IMR-90 (cell line): ENCODE results near the gene ALDH6A1. TPM values are rescaled to one million over a fixed set of nuclear protein-coding genes. Genes with fewer than 3 reads are reported as not detected.

Source experiments
- ATAC-seq: fragments of 200-7000 bp; cut with Tn5 transposase; 2 replicates; pipeline ENCODE4 v1.9.1; 2020; ENCODE audit warnings: low read depth, mild to moderate bottlenecking, moderate library complexity
- BruUV-seq: library from RNA; stranded (reverse); fragments of 400-500 nt; replicated peaks from 2 replicates; lab custom pipeline; 2021; lab: Mats Ljungman, UMichigan
- CTCF ChIA-PET: fragments of 300-600 bp; formaldehyde crosslinking; extraction: SDS; loops from one replicate; lab custom pipeline; 2021; ENCODE audit warnings: antibody characterized with exemption; lab: Yijun Ruan, JAX
- POLR2A ChIA-PET: fragments of 300-600 bp; sonication (Branson Sonifier 250); formaldehyde crosslinking; loops from one replicate; lab custom pipeline; 2022; ENCODE audit warnings: antibody characterized with exemption; ENCODE audit not compliant: unreplicated experiment; lab: Charles Lee
- DNase-seq: peaks from one replicate; pipeline ENCODE4 v3.0.0; 2013
- H2AFZ ChIP-seq: replicated peaks from 2 replicates; pipeline ENCODE3; 2013; ENCODE audit warnings: low read length, mild to moderate bottlenecking; ENCODE audit not compliant: poor library complexity
- H2AK5ac ChIP-seq: 2 replicates; pipeline ENCODE4 v1.6.1; 2013; ENCODE audit warnings: low read depth, low read length, inconsistent platforms
- H2AK9ac ChIP-seq: replicated peaks from 2 replicates; pipeline ENCODE3; 2013; ENCODE audit warnings: mild to moderate bottlenecking, low read depth, low read length, moderate library complexity; ENCODE audit not compliant: poor library complexity
- H2BK120ac ChIP-seq: 2 replicates; pipeline ENCODE4 v1.6.1; 2013; ENCODE audit warnings: low read depth, low read length, inconsistent platforms
- H2BK15ac ChIP-seq: 3 replicates; pipeline ENCODE4 v1.6.1; 2013; ENCODE audit warnings: low read depth, low read length, inconsistent platforms
- H2BK20ac ChIP-seq: 2 replicates; pipeline ENCODE4 v1.6.1; 2013; ENCODE audit warnings: low read depth, mild to moderate bottlenecking, inconsistent platforms, low read length, moderate library complexity
- H2BK5ac ChIP-seq: 2 replicates; pipeline ENCODE4 v1.6.1; 2013; ENCODE audit warnings: mild to moderate bottlenecking, low read depth, low read length, inconsistent platforms; ENCODE audit not compliant: poor library complexity, severe bottlenecking
- H3K14ac ChIP-seq: replicated peaks from 2 replicates; pipeline ENCODE4 v1.6.1; 2013; ENCODE audit warnings: low read depth, low read length, inconsistent platforms
- H3K18ac ChIP-seq: 2 replicates; pipeline ENCODE4 v1.6.1; 2013; ENCODE audit warnings: low read depth, low read length, control low read depth
- H3K23ac ChIP-seq: 2 replicates; pipeline ENCODE4 v1.6.1; 2013; ENCODE audit warnings: low read depth, low read length, inconsistent platforms
- H3K27ac ChIP-seq: 2 replicates; pipeline ENCODE4 v1.5.1; 2013; ENCODE audit warnings: mild to moderate bottlenecking, control low read depth, low read length; ENCODE audit not compliant: insufficient read depth
- H3K27me3 ChIP-seq: 2 replicates; pipeline ENCODE4 v1.6.1; 2013; ENCODE audit warnings: low read length; ENCODE audit not compliant: control insufficient read depth, insufficient read depth
- H3K36me3 ChIP-seq: 2 replicates; pipeline ENCODE4 v1.6.1; 2013; ENCODE audit warnings: low read length, mixed read lengths; ENCODE audit not compliant: control insufficient read depth, insufficient read depth
- H3K4ac ChIP-seq: 2 replicates; pipeline ENCODE4 v1.6.1; 2013; ENCODE audit warnings: low read depth, low read length, inconsistent platforms
- H3K4me1 ChIP-seq: 2 replicates; pipeline ENCODE4 v1.6.1; 2013; ENCODE audit warnings: low read length, mixed read lengths; ENCODE audit not compliant: control insufficient read depth, insufficient read depth
- H3K4me2 ChIP-seq: 2 replicates; pipeline ENCODE4 v1.6.1; 2013; ENCODE audit warnings: low read depth, mild to moderate bottlenecking, control low read depth, low read length, moderate library complexity
- H3K4me3 ChIP-seq: 2 replicates; pipeline ENCODE4 v1.5.1; 2013; ENCODE audit warnings: low read depth, mild to moderate bottlenecking, control low read depth, low read length, moderate library complexity; ENCODE audit not compliant: insufficient read depth
- H3K56ac ChIP-seq: 2 replicates; pipeline ENCODE4 v1.6.1; 2013; ENCODE audit warnings: low read length, inconsistent platforms; ENCODE audit not compliant: insufficient read depth; ENCODE audit errors: extremely low read depth
- H3K79me1 ChIP-seq, 2 experiments: 2 replicates each; pipeline ENCODE4 v1.6.1; 2013; ENCODE audit warnings: low read length in 2 of 2, inconsistent platforms in 1 of 2, low read depth in 1 of 2
- H3K9ac ChIP-seq: 2 replicates; pipeline ENCODE4 v1.6.1; 2013; ENCODE audit warnings: low read depth, low read length, control low read depth
- H3K9me1 ChIP-seq: 2 replicates; pipeline ENCODE4 v1.6.1; 2013; ENCODE audit warnings: low read length, inconsistent platforms; ENCODE audit not compliant: insufficient read depth
- H3K9me3 ChIP-seq: 2 replicates; pipeline ENCODE4 v1.6.1; 2013; ENCODE audit warnings: low read length; ENCODE audit not compliant: control insufficient read depth, insufficient read depth
- H4K20me1 ChIP-seq: 2 replicates; pipeline ENCODE4 v1.6.1; 2013; ENCODE audit warnings: low read length, inconsistent platforms; ENCODE audit not compliant: insufficient read depth
- H4K5ac ChIP-seq: 2 replicates; pipeline ENCODE4 v1.6.1; 2013; ENCODE audit warnings: mild to moderate bottlenecking, low read depth, low read length, control low read depth
- H4K8ac ChIP-seq, 2 experiments: 2 replicates each; pipeline ENCODE4 v1.6.1; 2013; ENCODE audit warnings: low read depth in 2 of 2, low read length in 2 of 2, control low read depth in 1 of 2, inconsistent platforms in 1 of 2
- H4K91ac ChIP-seq: 2 replicates; pipeline ENCODE4 v1.6.1; 2013; ENCODE audit warnings: low read depth, low read length, inconsistent platforms; ENCODE audit not compliant: insufficient read depth
- CTCF ChIP-seq: conservative IDR thresholded peaks from 2 replicates; pipeline ENCODE4 v1.5.1; 2012; ENCODE audit warnings: mild to moderate bottlenecking, low read depth, low read length, improper control_type of control experiment
- ELK1 ChIP-seq: fragments of 150-350 bp; IDR thresholded peaks from 2 replicates; pipeline ENCODE4 v1.6.1; 2016; ENCODE audit warnings: low read depth, mild to moderate bottlenecking, low read length, moderate library complexity, borderline replicate concordance
- MAFK ChIP-seq: IDR thresholded peaks from 2 replicates; pipeline ENCODE4 v1.6.1; 2012; ENCODE audit warnings: low read depth, low read length, improper control_type of control experiment
- NFE2L2 ChIP-seq: fragments of 150-350 bp; IDR thresholded peaks from 2 replicates; pipeline ENCODE4 v1.6.1; 2016; ENCODE audit warnings: low read depth, mild to moderate bottlenecking, low read length
- RFX5 ChIP-seq: IDR thresholded peaks from 2 replicates; pipeline ENCODE4 v1.8.0; 2012; ENCODE audit warnings: low read depth, mild to moderate bottlenecking, low read length, moderate library complexity
- USF2 ChIP-seq: fragments of 150-350 bp; IDR thresholded peaks from 2 replicates; pipeline ENCODE4 v1.6.1; 2017; ENCODE audit warnings: mild to moderate bottlenecking, antibody characterized with exemption, low read length, low read depth
- WGBS, 2 experiments: methylation state at CpG; one replicate each; pipeline versions ENCODE4 v1.1.5 to v1.1.7; 2013; ENCODE audit warnings: missing lambda C conversion rate in 2 of 2; ENCODE audit not compliant: insufficient read length in 1 of 2; ENCODE audit errors: extremely low coverage in 2 of 2; 5-methylcytosine and 5-hydroxymethylcytosine counted together
- dilution Hi-C: fragments of 300-500 bp; cut with HindIII; formaldehyde crosslinking; loops from one replicate; pipeline ENCODE4 v1.14.3; 2018; ENCODE audit warnings: low sequenced_read_pairs; ENCODE audit not compliant: unreplicated experiment
- in situ Hi-C: fragments of 300-500 bp; cut with MboI; formaldehyde crosslinking; loops from 3 replicates; pipeline ENCODE4 v1.14.3; 2019; ENCODE audit warnings: low sequenced_read_pairs, inconsistent platforms, mixed read lengths
- intact Hi-C: fragments of 100-400 bp; cut with micrococcal nuclease; formaldehyde crosslinking; loops from 2 replicates; pipeline ENCODE4 v1.10.0; 2022
- polyA plus RNA-seq, 3 experiments: library from polyadenylated mRNA; depleted of rRNA; stranded (reverse); fragments of >200 nt; gene quantifications; 2 replicates each; pipeline ENCODE4 v1.2.3, GENCODE V29; 2012; ENCODE audit warnings: low replicate concordance in 1 of 3
- total RNA-seq: library from RNA; depleted of rRNA; stranded (reverse); fragments of >200 nt; gene quantifications from 2 replicates; pipeline ENCODE4 v1.2.3, GENCODE V29; 2012

The ALDH6A1 gene
- total and polyA plus RNA-seq, 2 of the 4 experiments (the other 2 are of a cell fraction) = 6.0 to 15.1 TPM

GRCh38 chr14:74127634-74128033 lies 43.4 kb upstream of the ALDH6A1 start:
- no peak for ATAC-seq
- Histone ChIP-seq H3K4ac (no peak overlapping the region), H3K27me3 (no peaks in the 10 kb centered on the region), H3K4me1 (no peaks in the 10 kb centered on the region), H3K79me1 (no peaks in the 10 kb centered on the region), H2BK15ac (no peak overlapping the region), H3K4me3 (no peak overlapping the region), H4K91ac (no peak overlapping the region), H4K8ac (no peak overlapping the region), H2BK120ac (no peak overlapping the region), H3K18ac (no peak overlapping the region), H2BK20ac (no peak overlapping the region), H4K20me1 (no peaks in the 10 kb centered on the region), H3K27ac (no peak overlapping the region), H4K5ac (no peak overlapping the region), H3K9me3 (no peaks in the 10 kb centered on the region), H2AK5ac (no peak overlapping the region), H3K56ac (no peak overlapping the region), H3K36me3 (peaks cover 1% of the 10 kb centered on the region; the same call in 1 of the 2 replicates), H3K23ac (no peak overlapping the region), H3K14ac (no peak overlapping the region), H2AFZ (no peak overlapping the region), H3K9ac (no peak overlapping the region), H3K9me1 (no peaks in the 10 kb centered on the region), H3K4me2 (no peak overlapping the region), H2BK5ac (no peak overlapping the region), H2AK9ac (no peak overlapping the region)
- in situ Hi-C loops = no loop called here
- POLR2A ChIA-PET = no interaction called here
- CTCF ChIA-PET = no interaction called here
- intact Hi-C loops = no loop called here
- TF ChIP-seq RFX5 (no peak), MAFK (no peak), CTCF (no peak), USF2 (no peak), ELK1 (no peak), NFE2L2 (no peak)
- dilution Hi-C loops = no loop called here
- no CpG with 5 or more reads among the region's 1 CpG for WGBS, 2 experiments
- BruUV-seq = no TSS peak
- DNase-seq = no peak
